NCI-H128 (cell line): ENCODE measurements around the gene ANKRD40.
"Not testable (repeated sequence)": the region's sequence is repeated elsewhere in the genome, so short reads cannot be mapped to it uniquely, and the experiment has no call there.

ENCODE experiments used
- DNase-seq: peaks from one replicate; lab custom pipeline; 2025; ENCODE audit not compliant: unreplicated experiment; lab: John Stamatoyannopoulos, UW

Gene ANKRD40, protein sequence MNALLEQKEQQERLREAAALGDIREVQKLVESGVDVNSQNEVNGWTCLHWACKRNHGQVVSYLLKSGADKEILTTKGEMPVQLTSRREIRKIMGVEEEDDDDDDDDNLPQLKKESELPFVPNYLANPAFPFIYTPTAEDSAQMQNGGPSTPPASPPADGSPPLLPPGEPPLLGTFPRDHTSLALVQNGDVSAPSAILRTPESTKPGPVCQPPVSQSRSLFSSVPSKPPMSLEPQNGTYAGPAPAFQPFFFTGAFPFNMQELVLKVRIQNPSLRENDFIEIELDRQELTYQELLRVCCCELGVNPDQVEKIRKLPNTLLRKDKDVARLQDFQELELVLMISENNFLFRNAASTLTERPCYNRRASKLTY

DNA sequence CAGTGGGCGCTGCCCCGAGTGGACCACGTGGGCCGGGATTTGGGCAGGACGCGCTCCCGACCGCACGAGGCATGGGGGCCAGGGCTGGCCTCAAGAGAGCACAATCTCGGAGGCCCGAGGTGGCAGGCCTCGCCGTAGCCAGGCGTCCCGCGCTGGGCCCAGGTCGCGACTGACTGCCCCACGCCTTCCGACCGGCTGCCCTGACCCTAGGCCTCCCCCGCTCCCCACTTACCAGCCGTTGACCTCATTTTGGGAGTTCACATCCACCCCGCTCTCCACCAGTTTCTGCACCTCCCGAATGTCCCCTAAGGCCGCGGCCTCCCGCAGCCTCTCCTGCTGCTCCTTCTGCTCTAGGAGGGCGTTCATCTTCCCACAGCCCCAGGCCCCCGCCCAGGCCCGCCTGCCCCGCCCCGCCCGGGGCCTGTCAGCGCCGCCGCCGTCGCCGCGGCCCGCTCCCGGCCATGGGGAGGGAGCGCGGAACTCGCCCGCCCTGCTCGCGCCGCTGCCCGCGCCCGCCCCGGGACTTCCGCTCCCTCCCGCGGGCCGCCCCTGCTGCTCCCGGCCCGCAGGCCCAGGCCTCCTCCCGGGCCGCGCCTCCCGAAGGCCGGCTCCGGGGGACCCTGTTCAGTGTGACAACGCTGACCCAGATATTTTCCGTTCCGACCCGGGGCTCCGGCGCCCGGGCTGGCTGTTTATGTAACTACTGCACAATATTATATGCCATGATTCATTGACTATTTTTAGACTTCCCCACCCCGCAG is at the start of gene ANKRD40:
Gene ANKRD40 (minus strand): TSS at position 626 of the 761 bp plus-strand sequence. CDS start 260 bp downstream, at position 366.
- DNase-seq = peak; percentile 61

DNA sequence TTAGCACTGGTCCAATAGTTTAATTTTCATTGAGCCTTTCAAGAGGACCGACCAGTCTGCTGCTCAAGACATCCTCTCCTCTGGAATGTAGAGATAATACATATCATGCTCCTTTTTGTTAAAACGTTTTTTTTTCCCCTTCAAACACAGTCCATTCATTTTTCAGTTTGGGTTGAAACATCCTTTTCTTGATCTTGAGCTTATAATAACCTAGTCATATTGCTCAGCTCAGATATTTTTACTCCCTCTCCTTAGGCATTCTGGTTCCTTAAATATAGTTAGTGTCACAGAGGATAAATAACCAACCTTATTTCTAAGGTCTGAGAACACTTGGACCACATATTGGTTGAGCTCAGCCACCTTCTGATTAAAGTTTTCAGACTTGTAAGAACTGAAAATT is 46.8 kb upstream of the ANKRD40 start:
- DNase-seq = no peak

DNA sequence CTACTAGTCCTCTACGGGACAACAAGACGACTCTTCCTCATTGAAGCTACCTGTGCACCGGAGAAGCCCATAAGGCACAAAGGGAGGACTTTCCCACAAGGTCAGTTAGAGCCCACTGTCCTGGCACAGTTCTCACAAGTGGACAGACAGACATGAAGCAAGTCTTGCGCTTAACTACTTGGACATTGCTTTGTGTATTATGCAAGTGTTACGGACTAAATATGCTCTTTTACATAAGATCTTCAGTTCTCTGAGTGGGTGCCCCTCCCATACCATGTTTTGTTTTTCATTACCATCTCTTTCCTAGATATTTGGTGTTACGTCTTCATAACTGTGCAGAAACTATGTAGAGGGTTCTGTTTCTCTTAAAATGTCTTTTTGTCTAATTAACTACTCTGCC is 41.5 kb upstream of the ANKRD40 start:
- DNase-seq = no peak

DNA sequence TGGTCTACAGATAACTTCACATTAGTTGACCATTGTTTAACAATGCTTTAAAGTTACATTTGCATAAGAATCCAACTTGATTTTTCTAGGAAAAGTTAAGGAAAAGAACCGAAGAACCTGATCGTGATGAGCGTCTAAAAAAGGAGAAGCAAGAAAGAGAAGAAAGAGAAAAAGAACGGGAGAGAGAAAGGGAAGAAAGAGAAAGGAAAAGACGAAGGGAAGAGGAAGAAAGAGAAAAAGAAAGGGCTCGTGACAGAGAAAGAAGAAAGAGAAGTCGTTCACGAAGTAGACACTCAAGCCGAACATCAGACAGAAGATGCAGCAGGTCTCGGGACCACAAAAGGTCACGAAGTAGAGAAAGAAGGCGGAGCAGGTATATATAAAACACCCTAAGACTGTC is 37.9 kb upstream of the ANKRD40 start:
- DNase-seq = no peak

DNA sequence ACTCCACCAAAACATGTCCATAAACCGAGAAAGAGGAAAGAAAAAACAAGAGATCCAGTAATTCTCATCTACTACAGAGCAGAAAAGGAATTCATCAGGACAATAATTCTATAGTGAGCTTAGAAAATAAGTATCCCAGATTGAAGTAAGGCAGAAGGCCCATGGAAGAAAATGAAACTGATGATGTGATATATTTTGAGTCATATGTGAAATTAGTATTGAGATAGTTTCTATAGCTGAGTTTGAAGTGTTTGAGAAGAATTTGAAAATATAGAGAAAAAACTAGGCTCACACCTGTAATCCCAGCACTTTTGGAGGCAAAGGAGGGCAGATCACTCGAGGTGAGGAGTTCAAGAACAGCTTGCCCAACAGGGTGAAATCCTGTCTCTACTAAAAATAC is 31.4 kb upstream of the ANKRD40 start:
- DNase-seq = no peak

DNA sequence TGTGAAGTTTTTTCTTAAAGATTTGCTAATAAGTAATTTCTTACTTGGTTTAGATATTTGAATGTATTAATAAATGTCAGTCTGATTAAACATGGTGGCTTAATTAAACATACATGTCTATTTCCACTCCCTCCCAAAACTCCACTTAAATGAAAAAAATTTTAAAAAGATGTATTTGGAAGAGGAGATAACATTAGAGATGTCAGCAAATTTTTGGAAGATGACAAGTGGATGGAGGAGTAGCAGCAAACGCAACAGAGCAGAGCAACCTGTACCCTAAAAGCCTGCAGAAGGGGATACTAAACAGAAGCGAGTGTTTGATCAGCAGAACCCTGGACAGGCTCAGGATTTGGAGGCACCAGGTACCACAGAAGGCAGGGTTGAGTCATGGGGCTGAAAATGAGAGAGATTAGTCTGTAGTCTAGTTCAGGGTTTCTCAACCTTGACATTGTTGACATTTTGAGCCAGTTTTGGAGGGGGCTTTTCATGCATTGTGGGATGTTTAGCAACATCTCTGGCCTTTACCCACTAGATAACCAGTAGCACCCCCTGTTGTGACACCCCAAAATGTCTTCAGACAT is 29.5 kb upstream of the ANKRD40 start:
- no peak for DNase-seq

DNA sequence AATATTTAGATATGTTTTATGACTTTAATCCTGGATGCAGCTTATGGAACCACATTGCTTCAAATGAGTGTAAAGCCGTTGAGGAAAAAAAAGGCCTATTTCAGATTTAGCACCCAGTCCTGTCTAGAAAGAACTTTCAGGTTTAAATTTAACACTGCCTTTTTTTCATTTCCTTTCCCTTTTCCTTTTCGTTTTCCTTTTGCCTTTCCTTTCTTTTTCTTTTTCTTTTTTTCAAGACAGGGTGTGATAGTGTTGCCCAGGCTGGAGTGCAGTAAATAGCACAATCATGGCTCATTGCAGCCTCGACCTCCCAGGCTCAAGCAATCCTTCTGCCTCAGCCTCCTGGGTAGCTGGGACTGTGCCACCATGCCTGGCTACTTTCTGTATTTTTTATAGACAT is 27.6 kb upstream of the ANKRD40 start:
- DNase-seq = no peak

DNA sequence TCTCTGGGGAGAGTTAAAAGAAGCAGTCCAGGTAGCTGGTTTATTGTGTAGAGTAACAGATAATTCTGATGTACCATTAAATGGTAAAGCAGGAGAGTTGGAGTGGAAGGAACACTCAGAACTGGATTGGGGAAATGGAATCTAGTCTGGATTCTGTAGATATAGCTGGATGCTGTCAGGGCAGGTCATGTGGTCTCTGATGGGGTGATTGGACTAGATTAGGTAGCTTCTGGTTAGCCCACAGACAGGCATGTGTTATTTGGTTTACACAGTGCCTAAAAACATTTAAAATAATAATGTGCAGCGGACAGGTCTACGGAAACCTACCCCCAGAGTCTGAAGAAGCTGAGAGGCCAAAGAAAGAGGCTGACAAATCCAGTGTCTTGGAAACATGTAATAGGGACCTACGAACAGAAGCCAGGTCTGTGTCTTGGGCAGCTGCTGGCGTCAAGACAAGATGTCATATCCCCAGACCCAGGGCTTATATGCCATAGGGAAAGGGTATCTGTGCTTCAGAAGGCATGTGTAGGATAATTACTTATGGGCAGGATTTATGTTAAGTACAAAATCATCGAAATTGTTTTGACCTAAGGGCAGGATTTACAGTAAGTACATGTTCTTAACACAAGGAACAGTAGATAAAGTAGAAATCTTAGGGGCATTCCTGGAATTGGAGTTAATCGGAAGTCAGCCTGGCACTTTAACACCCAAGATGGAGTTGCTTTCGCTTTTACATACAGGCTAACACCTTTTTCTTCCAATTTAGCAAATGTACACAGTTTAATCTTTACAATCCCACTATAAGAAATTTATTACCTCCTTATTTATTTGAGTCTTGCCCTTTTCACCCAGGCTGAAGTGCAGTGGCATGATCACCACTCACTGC is 24.1 kb upstream of the ANKRD40 start:
- no peak for DNase-seq

DNA sequence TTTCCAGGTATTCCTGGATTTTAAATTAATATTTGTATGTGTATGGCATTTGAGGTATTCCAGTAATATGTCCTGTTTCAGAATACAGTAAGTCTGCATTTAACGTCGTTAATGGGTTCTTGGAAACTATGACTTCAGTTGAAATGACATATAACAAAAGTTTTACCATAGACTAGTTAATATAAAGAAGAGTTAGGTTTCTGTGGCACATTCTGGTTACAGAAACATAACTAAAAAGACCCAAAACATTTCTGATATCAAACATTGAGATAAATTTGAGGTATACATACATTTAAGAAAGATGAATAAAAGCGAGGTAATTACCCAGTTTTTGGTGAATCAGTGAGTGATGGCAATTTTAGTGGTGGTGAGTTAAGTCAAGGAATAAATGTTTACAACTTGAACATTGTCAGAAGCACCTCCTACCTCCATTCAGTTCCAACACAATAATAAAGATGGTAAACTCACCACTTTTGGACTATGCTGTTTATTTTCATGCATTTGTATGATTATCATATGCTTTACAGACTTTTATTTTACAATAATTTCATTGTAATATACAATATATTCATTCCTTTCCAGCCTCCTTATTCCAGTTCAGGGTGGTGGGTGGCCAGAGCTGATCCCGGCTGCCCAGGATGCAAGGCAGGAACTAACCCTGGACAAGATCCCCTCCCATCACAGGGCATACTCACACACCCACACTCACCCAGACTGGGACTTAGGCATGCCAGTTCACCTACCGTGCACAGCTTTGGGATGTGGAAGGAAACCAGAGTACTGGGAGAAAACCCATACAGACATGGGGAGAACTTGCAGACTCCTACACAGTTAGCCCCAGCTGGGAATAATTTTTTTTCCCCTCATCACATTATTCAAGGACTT is 21.4 kb upstream of the ANKRD40 start:
- no peak for DNase-seq

DNA sequence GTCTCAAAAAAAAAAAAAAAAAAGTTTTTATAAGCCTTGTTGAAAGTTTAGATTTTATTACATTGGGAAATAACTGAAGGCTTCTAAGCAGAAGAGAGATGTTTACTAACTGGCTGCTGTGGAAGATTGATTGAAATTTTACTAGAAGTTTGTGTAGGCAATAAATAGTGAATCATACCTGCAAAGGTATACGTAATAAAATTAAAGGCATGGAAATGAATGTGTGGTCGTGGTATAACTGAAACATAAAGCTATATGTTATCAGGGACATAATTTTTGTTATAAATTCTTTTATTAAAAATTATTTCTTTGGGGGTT is 20.4 kb upstream of the ANKRD40 start:
- DNase-seq = no peak

DNA sequence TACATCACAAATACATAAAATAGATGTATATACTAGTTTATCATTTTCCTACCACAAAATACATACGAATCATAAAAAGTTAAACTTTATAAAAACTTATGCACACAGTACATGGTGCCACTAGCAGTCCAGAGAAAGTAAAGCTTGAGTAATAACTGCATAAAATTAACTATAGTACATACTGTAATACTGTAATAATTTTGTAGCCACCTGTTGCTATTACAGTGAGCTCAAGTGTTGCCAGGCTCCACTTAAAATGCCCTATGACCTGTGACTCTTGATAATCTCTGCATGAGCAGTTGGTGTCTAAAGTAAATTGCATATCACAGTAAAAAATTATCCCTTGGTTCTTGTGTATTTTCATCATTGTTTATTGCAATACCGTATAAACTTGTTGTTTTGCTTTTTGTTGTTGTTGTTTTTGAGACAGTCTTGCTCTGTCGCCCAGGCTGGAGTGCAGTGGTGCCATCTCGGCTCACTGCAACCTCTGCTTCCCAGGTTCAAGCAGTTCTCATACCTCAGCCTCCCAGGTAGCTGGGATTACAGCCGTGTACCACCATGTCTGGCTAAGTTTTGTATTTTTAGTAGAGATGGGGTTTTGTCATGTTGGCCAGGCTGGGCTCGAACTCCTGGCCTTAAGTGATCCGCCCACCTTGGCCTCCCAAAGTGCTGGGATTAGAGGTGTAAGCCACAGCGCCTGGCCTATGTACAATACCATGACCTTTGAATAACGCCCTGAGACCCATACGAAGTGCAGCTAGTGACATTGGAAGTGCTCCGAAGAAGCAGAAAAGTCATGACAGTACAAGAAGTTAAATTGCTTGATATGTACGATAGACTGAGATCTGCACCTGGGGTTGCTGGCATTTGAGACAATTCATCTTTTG is 18.3 kb upstream of the ANKRD40 start:
- no peak for DNase-seq

DNA sequence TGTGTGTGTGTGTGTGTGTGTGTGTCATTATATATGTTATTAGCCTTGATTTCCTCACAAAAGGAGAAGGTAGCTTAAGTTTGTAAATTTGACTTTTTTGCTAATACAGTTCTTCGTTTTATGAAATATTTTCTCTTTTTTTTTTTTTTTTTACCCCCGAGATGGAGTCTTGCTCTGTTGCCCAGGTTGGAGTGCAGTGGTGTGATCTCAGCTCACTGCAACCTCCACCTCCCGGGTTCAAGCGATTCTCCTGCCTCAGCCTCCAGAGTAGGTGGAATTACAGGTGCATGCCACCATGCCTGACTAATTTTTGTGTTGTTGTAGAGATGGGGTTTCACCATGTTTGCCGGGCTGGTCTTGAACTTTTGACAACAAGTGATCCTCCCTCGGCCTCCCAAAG is 16.9 kb upstream of the ANKRD40 start:
- DNase-seq = not testable (repeated sequence)

DNA sequence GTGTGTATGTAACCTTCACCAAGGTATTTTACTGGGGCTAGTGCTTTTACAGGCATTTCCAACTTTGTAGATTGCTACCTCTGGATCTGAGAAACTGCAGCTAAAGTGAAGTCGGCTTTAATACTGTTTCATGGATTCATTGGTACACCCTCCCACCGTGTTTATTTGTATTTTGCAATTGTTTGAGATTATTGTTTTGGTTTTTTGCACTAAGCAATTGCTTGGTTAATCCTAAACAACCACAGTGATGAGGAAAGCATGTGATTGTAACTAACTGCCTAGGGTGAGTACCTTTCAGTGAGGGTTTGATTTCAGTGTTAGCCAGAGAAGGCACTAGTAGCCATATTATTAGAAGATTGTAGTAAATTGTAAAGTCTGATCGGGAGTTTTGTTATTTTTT is 15.0 kb upstream of the ANKRD40 start:
- no peak for DNase-seq

DNA sequence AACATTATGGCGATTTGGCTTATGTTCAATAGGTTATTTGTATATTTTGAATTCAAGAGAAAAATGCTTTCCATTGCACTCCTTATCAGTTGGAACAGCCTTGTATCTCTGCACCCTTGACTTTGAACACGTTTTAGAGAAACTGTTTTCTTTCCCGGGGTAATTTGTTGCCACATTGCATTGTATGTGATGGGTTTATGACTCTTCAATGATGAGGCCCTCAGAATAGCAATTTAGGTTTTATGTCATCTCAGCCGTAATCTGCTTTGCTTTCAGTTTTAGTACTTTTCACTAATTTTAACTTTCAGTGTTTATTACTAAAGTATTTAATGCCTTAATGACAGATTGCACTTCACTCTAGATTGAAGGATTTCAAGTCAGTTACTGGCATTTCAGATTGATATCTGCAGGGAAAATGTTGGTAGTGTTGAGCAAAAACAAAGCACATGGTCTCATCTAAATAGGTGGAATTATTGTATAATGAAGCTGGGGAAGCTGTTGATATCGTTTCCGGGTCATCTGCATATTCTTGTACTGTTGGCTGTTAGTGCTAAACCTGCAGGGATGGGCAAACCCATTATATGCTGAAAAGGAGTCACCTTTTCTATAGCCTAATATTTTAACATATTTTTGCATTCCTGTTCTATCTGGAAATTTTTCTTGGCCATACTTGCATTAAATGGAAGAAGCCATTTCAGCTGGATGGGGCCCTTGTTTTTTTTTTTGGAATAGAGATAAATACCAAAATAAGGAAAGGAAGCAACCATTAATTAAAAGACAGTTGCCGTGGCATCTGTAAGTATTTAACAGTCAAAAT is 13.7 kb upstream of the ANKRD40 start:
- no peak for DNase-seq

DNA sequence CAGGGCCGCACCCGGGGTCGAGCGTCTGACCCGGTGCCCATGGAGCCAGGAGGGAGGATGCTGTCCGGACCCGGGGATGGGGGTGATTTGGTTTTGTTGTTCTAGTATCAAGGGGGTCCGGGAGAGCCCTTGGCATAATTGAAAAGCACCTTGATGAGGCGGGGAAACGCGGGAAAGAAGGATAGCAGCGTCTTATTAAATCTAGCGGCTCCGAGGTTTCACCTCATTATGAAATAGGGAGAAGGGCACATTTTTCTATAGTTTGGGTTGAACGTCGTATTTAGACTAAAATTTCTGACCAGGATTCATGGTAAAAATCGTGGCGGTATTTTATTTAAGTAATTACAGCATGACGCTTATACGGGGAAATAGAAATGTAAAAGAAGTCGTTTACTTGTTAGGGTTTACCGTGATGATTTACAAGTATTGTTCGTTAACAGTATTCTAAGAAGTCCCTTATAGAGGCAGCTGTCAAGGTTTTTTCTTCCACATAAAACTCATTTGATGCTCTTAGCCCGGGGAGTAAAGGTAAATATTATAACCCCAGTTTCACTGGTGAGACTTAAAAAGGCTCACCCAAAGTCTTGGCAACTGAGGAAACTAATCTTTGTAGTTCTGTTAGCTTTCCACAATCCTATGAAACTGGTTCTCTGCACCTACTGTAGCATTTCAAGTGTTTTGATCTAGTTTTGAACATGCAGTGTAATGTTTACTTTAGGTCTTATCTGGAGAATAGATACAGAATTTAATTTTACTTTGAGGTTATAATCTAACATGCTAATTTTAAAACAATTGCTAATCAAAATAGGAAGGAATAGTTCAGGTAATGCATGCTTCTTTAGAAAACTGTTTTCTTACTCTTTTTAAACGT is 12.4 kb upstream of the ANKRD40 start:
- no peak for DNase-seq

DNA sequence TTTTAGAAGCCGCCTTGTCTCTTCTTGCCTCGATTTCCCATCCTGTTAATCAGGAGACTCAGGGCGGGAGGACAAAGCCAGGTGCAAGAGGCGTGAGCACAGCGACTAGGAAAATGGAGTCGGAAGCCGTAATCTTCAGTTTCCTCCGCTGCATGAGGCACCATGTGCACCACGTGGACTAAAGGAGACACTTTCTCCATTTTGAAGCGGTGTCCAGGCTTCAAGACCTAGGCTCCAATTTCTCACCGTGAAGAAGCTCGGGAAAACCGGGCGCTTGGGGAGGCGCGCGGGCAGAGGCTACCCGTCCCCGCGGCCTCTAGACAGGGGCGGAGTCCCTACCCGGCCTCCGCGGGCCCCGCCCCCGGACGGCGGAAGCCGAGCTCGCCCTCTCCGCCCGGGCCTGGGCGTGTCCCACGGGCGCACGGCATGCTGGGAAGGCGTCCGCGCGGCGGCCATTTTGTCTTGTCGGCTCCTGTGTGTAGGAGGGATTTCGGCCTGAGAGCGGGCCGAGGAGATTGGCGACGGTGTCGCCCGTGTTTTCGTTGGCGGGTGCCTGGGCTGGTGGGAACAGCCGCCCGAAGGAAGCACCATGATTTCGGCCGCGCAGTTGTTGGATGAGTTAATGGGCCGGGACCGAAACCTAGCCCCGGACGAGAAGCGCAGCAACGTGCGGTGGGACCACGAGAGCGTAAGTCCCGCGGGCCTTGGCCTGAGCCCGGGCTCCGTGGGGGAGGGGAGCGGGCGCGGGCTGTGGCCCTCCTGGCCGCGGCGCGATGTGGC is 11.6 kb upstream of the ANKRD40 start, which contains the start of gene LUC7L3:
Gene LUC7L3 (plus strand): TSS at position 460 of the 780 bp plus-strand sequence. CDS start 130 bp downstream, at position 590.
- peak; percentile 76 for DNase-seq

DNA sequence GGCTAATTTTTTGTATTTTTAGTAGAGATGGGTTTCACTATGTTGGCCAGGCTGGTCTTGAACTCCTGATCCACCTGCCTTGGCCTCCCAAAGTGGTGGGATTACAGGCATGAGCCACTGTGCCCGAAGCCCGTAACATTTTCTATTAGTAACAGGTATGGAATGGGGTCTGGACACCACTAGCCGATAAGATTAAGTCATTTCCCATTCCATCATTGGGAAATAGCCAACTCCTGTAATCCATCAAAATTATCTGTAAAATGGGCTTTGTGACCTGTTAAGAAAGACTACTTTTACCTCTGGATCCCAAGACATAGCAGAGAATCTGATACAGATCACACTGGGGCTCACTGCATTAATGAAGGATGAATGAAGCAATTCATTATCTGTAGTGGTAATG is 7.8 kb upstream of the ANKRD40 start:
- DNase-seq = no peak
